Measurements from ENCODE around the gene LMCD1. TPM values are rescaled to one million over a fixed set of nuclear protein-coding genes. Genes with fewer than 3 reads are reported as not detected.
A peak's percentile ranks its signal among the peaks of the same experiment; 100 is the strongest.

The LMCD1 gene
- total RNA-seq, 1 donor from 2014 or later, result 119 TPM

DNA sequence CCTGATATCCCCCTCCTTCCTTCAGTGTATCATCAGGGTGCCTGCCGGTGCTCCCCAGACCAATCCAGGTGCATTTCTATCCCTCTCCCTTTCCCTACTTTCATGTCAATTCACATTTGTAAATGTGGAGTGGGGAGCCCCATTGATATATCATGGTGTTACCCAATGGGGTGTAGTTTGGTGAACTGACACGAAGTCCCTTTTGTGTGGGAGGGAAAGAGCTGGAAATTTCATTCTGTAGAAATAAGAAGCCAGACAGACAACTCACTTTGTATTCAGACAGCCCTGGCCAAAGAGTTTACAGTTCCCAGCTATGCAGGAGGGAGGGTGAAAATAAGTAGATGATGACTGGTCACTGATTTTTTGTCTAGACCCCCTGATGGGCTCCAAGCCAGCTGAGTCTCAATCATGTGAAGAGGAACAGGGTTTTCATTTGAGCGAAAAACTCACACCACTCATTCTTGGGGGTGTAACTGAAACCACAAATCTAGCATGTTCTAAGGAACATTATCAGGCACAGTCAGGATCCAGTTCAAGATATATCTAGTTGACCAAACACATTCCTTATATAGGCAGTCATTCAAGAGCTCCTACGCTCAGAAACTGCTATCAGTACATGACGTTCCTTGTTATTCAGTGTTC is 58.9 kb downstream of the LMCD1 start:
- DNase-seq (ENCODE audit: low read depth), result peak; percentile 50

DNA sequence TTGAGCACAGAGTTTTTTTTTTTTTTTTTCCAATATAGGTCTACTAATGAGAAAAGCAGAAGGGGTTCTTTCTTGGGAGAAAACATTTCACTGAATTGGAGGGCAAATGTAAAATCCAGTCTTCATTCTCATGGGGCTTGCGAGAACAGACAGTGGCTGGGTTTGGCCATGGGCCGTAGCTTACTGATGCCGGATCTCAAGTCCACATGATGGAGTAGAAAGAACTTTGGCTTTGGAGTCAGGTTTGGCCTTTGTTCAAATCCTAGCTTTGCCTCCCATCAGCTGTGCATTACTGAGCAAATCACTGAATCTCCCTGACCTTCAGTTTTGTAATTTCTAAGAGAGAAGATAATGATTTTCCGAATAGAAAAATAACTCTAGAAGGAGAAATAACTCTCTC is 59.7 kb downstream of the LMCD1 start:
- DNase-seq (ENCODE audit: low read depth), result no peak

DNA sequence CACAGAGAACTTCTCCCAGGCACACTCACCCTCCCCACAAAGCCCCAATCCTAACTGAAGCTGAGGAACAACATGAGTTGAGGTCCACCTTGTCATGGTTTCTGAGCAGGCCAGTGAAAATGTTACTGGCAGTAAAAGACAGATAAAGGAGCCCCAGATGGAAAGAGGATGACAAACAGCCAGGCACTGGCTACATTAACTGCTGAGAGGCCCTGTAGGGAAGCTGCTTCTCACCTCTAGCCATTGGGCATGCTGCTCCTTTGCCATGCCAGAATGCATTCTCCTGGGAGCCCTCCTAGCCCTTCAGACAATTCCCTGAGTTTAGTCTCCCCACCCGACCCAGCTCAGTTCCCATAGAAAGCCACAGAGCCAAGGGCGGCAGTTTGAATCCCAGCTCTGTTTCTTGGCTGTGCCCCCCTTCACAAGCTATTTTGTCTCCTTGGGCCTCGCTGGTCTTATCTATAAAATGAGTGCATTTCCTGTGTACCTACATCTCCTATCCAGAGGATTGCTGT is 60.5 kb downstream of the LMCD1 start:
- DNase-seq (ENCODE audit: low read depth), result no peak

DNA sequence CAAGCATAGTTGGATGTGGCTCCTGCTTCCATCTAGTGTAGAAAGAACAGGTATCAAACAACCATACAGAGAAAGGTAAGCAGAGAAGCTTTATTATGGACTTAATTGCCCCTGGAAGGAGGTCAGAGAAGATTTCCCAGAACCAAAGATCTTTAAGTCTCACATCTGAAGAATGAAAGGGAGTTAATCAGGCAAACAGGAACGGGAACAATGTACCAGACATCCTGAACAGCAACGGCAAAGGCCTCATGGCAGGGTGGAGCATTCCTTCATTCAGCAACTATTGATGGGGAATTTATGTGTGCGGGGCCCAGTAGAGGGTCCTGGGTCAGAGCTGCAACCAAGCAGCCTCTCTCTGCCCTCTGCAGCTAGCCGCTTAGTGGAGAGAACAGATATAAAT is 61.5 kb downstream of the LMCD1 start:
- DNase-seq (ENCODE audit: low read depth), result no peak

DNA sequence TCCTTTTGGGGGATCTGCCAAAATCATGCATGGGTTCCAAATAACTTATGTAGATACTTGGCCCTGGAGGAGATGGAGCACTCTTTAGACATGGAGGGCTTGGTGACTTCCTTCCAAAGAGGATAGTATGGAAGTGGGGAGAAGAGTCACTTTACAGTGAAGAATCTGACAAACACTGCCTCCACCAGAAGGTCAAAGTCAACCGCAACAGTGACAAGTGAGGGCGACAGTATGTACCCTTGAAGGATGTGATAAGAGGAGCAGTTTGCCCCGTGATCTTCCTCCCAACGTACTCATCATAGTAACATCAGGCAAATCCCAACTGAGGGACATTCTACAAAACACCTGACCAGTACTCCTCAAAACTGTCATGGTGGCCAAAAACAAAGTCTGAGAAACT is 62.0 kb downstream of the LMCD1 start:
- DNase-seq (ENCODE audit: low read depth), result no peak

DNA sequence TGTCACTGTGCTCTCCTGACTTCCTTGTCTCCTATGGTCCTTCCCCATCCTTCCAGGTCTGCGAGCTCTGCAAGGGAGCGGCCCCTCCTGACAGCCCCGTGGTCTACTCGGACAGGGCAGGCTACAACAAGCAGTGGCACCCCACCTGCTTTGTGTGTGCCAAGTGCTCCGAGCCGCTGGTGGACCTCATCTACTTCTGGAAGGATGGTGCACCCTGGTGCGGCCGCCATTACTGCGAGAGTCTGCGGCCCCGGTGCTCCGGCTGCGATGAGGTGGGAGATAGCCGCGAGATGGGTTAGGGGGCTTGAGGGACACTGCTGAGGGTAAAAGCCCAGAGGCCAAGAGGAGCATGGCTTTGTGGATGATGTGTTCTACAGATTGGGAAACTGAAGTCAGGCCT is 63.8 kb downstream of the LMCD1 start:
- DNase-seq (ENCODE audit: low read depth), result no peak

DNA sequence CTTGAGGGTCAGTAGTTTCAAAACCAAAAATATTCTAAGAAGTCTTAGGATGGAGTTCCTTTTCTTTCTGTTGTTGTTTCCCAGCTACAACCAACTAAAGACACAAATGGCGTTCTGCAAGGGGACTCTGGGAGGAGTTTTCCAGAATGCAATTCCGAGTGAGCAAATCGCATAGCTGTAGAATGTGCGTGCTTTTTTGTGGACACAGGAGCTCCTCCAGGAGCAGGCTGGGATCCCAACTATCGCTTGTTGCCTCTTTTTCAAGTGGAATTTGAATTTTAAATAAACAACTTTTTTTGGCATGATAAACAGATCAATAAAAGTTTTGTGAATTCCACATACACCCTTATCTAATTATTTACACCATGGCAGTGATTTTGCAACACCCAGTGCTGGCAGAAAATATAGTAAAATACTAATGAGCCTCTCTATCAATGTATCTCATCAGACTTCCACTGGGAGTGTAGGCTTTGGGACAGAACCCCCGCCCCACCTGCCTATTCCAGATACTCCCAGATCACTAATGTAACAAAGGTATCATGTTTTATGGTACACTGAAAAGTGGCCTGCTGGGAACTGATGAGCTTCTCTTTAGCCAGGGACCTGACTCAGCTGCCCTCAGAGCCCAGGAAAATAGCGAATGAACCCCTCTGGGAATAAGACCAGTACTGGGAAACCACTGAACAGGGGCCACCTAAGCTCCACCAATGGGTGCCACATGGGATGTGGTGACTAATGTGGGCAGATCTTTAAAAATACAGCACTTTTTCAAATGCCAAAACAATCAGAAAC is 66.4 kb downstream of the LMCD1 start:
- no peak for DNase-seq (ENCODE audit: low read depth)

DNA sequence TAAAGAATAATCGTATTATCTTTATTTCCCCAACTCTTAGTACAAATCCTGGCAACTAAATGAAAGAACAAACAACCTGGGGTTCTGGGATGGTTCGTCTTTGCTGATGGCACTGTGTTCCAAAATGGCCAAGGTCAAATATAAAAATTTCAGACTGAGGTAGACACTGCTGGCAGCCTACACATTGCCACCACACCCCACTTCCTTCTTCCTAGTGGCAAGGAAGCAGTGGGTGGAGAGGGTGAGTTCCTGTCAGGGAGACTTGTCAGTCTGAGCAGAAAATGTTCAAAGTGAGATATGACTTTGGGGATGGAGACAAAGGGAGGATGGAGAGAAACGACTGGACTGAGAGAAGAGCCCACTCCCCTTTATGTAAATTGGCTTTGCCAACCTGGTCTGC is 69.6 kb downstream of the LMCD1 start:
- no peak for DNase-seq (ENCODE audit: low read depth)

DNA sequence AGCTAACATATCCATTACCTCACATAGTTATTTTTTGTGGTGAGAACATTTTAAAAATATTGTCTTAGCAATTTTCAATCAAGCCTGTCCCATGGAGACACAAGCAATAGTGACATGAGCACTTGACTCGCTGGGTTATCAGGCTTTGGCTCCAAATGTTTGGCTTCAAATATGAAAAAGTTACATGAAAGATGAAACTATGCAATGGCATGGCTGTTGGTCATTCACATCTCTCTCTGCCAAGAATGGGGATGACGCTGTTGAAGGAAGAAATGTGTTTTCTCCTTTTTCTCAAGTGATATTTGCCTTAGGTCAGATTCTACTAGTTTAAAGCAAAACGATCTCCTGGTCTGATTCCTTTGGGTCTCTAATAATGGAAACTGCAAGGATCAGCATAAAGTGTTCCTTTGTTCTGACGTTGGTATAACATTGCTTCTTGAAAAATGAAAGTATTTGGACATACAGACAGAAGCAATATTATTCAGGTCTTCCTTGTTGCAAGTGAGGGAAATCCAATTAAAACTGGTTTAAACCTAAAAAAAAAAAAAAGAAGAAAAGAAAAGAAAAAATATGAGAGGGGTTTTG is 71.8 kb downstream of the LMCD1 start:
- no peak for DNase-seq (ENCODE audit: low read depth)

DNA sequence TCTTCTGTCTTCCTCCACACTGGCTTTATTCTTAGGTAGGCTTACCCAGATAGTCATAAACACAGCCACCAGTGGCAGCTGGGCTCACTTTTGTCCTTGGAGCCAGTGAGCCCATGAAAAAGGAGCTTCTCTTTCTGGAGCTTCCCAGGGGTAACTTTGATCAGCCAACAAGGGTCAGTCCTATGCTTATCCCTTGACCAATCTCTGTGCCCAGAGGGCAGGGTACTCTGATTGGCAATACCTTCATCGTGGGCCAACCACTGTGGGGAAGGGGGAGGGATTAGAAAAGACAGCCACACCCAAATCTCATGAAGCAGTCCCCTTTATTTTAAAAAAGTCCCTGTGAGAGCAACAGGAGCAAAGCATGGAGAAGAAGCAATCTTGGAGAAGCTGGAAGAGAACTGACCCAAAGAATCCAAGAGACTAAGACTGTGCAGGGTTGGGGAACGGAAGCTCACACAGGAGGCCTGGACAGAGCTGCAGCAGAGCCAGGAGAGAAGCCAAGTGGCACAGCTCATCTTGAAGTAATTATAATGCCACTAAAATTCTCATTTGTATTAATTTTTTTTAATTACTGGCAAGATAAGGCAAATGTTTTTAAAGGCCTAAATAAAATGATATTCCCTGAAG is 72.5 kb downstream of the LMCD1 start:
- no peak for DNase-seq (ENCODE audit: low read depth)

DNA sequence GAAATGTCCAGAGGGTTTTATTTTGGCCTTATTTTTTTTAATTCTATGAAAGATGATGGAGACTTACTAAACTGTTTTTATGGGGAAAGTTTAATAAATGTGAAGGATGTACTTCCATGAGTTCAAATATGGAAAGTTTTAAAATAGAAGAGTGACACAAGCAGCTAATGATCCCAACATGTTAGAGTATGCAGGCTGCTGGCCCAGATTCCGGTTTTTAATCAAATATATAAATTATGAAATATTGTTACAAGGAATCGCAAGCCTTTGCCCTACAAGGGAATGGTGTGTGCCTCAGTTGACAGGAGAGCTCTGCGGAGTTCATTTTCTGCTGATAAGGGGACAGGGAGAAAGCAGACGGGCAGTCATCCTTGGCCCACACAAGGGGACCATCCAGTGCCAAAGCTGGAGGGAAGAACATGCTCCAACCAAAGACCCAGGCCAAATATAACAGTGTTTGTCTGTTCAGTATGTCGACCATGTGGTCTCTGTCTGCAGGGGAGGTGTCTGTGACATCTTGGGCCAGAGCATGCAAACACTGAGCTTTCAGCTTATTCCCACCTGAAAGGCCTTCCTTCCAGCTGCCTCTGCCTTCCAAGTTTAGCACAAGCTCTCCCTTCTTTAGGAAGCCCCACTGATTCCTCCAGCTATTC is 73.2 kb downstream of the LMCD1 start:
- no peak for DNase-seq (ENCODE audit: low read depth)

DNA sequence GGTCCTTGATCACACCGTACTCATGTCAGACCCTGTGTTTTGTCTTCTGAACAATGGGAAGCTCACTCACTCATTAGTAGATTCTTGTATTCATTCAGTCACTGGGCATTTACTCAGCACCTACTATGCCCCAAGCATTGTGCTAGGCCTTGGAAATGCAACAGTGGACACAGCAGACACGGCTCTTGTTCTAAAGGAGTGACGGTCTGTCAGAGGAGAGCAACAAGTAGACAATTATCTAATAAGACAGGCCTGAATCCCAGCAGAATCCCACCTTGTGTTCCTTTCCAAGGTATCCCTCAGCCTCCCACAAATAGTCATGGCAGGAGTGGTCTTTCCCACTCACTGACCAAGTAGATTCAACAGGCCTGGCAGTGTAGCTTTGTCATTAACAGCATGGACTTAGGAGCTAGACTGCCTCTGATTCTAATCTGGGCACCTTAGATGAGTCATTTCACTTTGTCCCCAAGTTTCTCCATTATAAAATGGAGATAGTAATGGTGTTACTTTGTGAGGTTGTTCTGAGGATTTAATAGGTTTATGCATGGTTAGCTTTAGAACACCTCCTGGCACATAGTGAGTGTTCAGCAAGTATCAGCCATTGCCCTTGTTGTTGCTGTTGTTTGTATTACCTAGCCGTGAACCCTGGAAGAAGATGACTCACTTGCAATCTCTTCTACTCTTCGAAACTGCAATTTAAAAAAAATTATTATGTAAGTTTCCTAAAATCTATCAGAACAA is 73.9 kb downstream of the LMCD1 start:
- peak; percentile 96 for DNase-seq (ENCODE audit: low read depth)

DNA sequence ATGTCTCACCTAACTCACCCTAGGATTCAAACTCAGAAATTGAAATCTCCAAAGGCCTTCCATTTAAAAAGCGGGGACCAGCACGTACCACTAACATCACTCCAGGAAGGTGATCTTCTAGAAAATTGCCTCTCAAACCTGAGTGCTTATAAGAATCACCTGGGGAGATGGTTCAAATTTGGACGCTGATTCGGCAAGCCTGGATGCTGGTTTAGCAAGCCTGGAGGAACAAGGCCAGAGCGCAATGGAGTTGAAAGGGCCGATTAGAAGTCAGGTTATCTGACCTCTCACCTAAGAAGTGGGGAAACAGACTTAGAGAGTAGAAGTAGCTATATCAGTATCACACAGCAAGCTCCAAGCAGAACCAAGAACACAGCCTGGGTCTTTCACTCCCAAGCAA is 74.8 kb downstream of the LMCD1 start:
- no peak for DNase-seq (ENCODE audit: low read depth)

DNA sequence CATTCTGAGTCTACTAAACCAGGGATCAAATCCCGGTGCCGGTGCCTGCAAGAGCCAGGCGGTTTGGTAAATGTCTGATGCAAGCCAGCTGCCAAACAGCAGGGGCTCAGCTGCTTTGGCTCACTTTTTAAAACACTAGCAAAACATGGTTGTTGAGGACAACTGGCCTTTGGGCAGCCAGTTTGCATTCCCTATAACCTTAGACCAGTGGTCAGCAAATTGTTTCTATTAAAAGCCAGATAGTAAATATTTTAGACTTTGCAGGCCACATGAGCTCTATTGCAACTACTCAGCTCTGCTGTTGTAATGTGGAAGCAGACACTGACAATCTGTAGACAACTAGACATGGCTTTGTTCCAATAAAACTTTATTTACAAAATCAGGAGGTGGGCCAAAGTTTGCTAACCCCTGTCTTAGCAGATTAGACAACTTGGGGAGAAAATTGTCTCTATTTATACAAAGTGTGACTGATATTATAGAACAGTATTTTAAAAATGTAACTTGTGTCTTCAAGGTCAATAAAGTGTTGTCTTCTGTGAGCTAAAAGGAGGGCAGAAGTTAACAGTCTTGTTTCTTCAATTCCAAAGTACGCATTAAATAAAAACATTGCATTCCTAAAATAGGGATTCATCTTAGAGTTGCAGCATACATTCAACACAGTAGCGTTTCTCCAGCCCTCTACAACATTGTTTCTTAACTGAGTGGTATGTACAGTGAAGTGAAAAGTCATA is 75.4 kb downstream of the LMCD1 start:
- DNase-seq (ENCODE audit: low read depth), result no peak

DNA sequence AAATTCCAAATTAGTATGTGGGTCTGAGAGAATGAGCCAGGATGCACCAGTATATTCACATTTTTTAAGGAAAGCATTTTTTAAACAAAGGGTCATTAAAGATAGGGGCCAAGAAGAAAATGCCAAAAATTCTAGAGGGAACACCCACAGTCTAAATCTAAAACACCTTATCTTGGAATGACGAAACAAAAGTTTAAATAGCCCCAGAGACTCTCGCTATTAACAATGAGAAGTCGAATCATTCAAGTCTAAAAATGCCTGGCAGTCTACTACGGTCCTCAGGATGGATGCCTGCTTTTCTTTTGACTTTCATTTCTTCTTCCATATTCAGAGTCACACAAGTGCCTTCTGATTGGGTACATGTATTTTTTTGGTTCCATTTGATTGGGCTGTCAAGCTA is 76.7 kb downstream of the LMCD1 start:
- DNase-seq (ENCODE audit: low read depth), result no peak

DNA sequence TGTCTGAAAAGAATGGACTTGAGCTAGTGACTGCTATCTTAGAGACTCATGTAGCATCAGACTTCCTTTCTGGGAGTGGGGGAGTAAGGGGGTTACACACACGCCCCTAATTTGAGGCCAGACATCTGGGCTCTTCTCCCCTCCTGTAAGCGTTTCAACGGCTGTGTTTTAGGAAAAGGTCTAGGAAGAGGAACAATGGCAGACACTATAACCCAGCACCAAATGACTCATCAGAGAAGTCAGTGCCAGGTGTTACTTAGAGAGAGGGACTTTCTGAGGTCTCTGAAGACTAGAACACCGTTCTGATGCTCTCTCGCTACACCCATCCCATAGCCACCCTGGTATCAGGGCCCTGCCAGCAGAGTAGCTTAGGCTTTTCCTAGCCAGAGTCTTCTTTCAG is 77.5 kb downstream of the LMCD1 start:
- no peak for DNase-seq (ENCODE audit: low read depth)

DNA sequence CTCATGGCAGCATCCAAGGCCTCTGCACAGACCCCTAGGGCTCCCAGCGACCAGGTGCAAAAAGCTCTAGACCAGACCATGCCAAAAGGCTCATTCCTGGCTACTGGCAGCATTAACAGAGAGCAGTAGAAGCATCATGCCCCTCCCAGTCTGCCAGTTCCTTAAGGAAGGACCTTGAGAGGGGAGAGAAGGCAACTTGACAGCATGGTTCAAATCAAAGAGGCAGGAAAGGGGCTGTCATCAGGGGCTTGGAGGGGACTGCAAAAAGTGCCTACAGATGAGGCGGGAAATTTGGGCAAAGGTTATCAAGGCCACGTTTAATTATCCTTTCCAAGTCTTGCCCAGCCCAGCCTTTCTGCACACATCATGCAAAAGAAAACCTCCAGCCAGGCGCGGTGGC is 78.3 kb downstream of the LMCD1 start:
- no peak for DNase-seq (ENCODE audit: low read depth)

DNA sequence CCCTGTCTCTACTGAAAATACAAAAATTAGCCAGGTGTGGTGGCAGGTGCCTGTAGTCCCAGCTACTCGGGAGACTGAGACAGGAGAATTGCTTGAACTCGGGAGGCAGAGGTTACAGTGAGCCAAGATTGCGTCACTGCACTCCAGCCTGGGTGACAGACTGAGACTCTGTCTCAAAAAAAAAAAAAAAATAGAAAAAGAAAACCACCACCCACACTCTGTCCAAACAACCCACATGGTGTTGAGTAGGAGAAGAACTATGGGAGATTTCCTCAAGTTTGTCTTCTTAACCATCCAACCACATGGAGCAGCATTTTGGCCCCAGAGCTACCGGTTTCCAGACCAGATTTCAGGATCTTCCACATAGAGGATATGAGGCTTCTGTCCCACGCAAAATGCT is 78.8 kb downstream of the LMCD1 start:
- DNase-seq (ENCODE audit: low read depth), result peak; percentile 19

DNA sequence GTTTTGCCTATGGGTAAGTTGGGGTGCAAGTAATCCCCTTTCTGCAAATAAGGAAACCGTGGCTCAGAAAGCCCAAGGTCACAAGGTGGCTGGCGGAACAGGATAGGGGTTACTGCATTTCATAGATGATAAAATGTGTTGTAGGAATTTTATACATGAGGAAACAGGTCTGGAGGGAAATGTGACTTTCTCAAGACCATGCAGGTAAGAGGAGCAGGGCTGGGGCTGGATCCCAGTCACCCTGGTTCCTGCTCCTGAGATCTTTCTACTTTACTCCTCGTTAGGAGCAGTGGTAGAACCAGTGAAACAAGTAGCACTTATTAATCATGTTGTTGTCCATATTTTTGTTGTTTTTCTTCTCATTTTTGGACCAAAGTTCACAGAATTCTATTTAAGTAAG is 79.8 kb downstream of the LMCD1 start:
- no peak for DNase-seq (ENCODE audit: low read depth)

DNA sequence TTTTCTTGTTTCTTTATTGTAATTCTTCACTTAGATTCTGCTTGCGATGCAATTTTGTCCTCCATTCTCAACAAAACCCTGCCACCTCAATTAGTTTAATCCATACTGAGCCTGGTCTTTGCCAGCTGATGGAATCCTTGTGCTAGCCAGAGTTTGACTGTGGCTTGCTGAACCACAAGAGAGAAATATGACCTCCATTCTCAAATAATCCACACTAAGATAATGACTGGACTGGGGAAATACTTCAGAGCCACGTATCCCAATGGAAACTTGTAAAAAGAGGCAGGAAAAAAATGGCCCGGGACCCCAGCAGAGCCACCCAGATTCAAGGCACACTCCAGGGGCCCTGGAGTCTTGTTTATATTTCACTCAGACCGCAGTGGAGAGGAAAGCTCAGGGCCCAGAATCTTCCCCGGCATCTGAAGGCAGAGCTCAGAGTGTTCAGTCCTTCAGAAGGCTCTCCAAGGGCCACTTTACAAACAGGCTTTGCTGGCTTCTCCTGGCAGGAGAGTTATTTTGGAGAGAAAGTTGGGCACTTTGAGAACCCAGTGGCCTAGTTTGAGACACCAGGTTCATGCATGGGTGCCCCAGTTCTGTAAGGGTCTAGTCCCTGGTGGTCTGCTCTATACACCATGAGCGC is 80.3 kb downstream of the LMCD1 start:
- no peak for DNase-seq (ENCODE audit: low read depth)
